SU-DHL-6 (cell line): Measurements from ENCODE around the gene IQCN.

Source experiments
- H2AFZ ChIP-seq: fragments of 200-600 bp; sonication (generic); 2 replicates; pipeline ENCODE4 v1.6.1; 2014; ENCODE audit warnings: low read depth, mild to moderate bottlenecking, moderate library complexity, mixed read lengths, antibody characterized with exemption, low read length; ENCODE audit not compliant: severe bottlenecking
- H3F3A ChIP-seq: fragments of 200-600 bp; shearing (Covaris generic); 2 replicates; pipeline ENCODE4 v1.6.0; 2016; ENCODE audit warnings: antibody characterized with exemption, mild to moderate bottlenecking; ENCODE audit not compliant: insufficient read depth
- H3K27ac ChIP-seq: fragments of 200-600 bp; sonication (generic); 2 replicates; pipeline ENCODE4 v1.5.1; 2016; ENCODE audit warnings: low read depth, mild to moderate bottlenecking, low read length, moderate library complexity, mixed read lengths
- H3K27me3 ChIP-seq: fragments of 200-600 bp; sonication (generic), shearing (Covaris generic); 2 replicates; pipeline ENCODE4 v1.6.0; 2014; ENCODE audit warnings: mild to moderate bottlenecking, low read length
- H3K36me3 ChIP-seq: fragments of 200-600 bp; sonication (generic); 2 replicates; pipeline ENCODE4 v1.6.1; 2014; ENCODE audit warnings: mild to moderate bottlenecking, low read length, mixed read lengths
- H3K4me2 ChIP-seq: fragments of 300-600, 200-600 bp; shearing (Covaris generic), sonication (generic); 2 replicates; pipeline ENCODE4 v1.6.0; 2014; ENCODE audit warnings: low read length, low read depth, mild to moderate bottlenecking; ENCODE audit not compliant: poor library complexity, severe bottlenecking
- H3K4me3 ChIP-seq: fragments of 200-600 bp; sonication (generic); 2 replicates; pipeline ENCODE4 v1.5.1; 2014; ENCODE audit warnings: antibody characterized with exemption, low read length, mild to moderate bottlenecking, mixed read lengths; ENCODE audit not compliant: insufficient read depth, poor library complexity, severe bottlenecking
- H3K79me2 ChIP-seq: fragments of 200-600 bp; sonication (generic); 2 replicates; pipeline ENCODE4 v1.6.1; 2014; ENCODE audit warnings: mild to moderate bottlenecking, low read length, moderate library complexity; ENCODE audit not compliant: insufficient read depth
- H3K9ac ChIP-seq: fragments of 200-600 bp; sonication (generic); 2 replicates; pipeline ENCODE4 v1.7.0; 2014; ENCODE audit warnings: mild to moderate bottlenecking, low read length
- H3K9me2 ChIP-seq: fragments of 200-600 bp; sonication (generic); replicated peaks from 2 replicates; pipeline ENCODE4 v1.6.1; 2014; ENCODE audit warnings: low read length; ENCODE audit not compliant: insufficient read depth
- H3K9me3 ChIP-seq: fragments of 200-600 bp; sonication (generic); 2 replicates; pipeline ENCODE4 v1.6.1; 2014; ENCODE audit warnings: low read length, mixed read lengths; ENCODE audit not compliant: insufficient read depth
- H4K20me1 ChIP-seq: fragments of 200-600 bp; sonication (generic); 2 replicates; pipeline ENCODE4 v1.6.1; 2014; ENCODE audit warnings: low read depth, mild to moderate bottlenecking, antibody characterized with exemption, low read length, moderate library complexity, mixed read lengths
- EZH2phosphoT487 ChIP-seq: fragments of 200-600 bp; sonication (generic), shearing (Covaris generic); conservative IDR thresholded peaks from 2 replicates; pipeline ENCODE4 v1.6.1; 2018; ENCODE audit warnings: mild to moderate bottlenecking, antibody characterized with exemption, low read length, moderate library complexity, mixed read lengths
- TF ChIP-seq, protein P1 (sequence below): fragments of 200-600 bp; sonication (generic); IDR thresholded peaks from one replicate; pipeline ENCODE4 v1.5.1; 2017; ENCODE audit warnings: antibody characterized with exemption, mild to moderate bottlenecking, low read length, moderate library complexity; ENCODE audit not compliant: insufficient read depth, poor library complexity, severe bottlenecking

Gene IQCN

DNA sequence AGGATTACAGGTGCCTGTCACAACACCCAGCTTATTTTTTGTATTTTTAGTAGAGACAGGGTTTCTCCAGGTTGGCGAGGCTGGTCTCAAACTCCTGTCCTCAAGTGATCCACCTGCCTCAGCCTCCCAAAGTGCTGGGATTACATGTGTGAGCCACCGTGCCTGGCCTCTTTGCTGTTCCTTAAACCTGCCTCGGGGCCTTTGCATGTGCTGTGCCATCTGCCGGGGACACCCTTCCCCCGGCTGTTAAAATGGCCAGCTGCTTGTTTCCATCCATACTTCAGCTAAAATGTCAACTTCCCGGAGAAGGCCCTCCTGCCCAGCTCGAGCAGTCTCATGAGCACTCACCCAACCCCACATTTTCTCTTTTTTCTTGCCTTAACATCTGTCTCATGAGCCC is 29.0 kb downstream of the IQCN start:
- Histone ChIP-seq H3K27me3 (no peaks in the 10 kb centered on the region), H4K20me1 (no peaks in the 10 kb centered on the region), H3K27ac (no peak overlapping the region), H3K4me2 (no peak overlapping the region), H3K9me3 (no peaks in the 10 kb centered on the region), H3F3A (no peaks in the 10 kb centered on the region), H3K9me2 (no peaks in the 10 kb centered on the region), H3K9ac (no peak overlapping the region), H3K4me3 (no peak overlapping the region), H2AFZ (no peak overlapping the region), H3K79me2 (no peaks in the 10 kb centered on the region), H3K36me3 (no peaks in the 10 kb centered on the region)
- TF ChIP-seq, protein P1, sequence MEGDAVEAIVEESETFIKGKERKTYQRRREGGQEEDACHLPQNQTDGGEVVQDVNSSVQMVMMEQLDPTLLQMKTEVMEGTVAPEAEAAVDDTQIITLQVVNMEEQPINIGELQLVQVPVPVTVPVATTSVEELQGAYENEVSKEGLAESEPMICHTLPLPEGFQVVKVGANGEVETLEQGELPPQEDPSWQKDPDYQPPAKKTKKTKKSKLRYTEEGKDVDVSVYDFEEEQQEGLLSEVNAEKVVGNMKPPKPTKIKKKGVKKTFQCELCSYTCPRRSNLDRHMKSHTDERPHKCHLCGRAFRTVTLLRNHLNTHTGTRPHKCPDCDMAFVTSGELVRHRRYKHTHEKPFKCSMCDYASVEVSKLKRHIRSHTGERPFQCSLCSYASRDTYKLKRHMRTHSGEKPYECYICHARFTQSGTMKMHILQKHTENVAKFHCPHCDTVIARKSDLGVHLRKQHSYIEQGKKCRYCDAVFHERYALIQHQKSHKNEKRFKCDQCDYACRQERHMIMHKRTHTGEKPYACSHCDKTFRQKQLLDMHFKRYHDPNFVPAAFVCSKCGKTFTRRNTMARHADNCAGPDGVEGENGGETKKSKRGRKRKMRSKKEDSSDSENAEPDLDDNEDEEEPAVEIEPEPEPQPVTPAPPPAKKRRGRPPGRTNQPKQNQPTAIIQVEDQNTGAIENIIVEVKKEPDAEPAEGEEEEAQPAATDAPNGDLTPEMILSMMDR: no peak
- TF ChIP-seq EZH2phosphoT487: no peak

DNA sequence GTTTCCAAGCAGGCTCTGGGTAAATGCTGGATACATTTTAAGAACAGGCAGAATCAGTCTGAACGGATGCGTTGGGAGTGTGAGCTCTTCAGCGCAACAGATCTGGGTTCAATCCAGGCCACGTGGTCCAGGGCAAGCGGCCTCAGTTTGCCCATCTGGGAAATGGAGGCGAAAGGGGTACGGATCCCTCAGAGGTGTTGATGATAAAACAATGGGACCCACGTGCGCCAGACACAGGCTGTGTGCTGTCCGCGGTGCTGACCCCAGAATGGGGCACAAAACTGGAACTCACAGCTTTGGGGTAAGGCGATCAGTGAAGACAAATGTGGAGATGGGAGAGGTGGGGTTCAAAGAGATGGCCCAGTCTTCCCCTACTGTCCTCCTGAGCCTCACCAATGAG is 34.9 kb downstream of the IQCN start:
- Histone ChIP-seq H3K27ac (no peak overlapping the region), H3F3A (no peaks in the 10 kb centered on the region), H3K4me2 (no peak overlapping the region), H2AFZ (no peak overlapping the region), H4K20me1 (no peaks in the 10 kb centered on the region), H3K9me2 (no peaks in the 10 kb centered on the region), H3K9ac (no peak overlapping the region), H3K9me3 (no peaks in the 10 kb centered on the region), H3K36me3 (no peaks in the 10 kb centered on the region), H3K27me3 (no peaks in the 10 kb centered on the region), H3K4me3 (no peak overlapping the region), H3K79me2 (no peaks in the 10 kb centered on the region)
- TF ChIP-seq, protein P1: no peak
- TF ChIP-seq EZH2phosphoT487: no peak

DNA sequence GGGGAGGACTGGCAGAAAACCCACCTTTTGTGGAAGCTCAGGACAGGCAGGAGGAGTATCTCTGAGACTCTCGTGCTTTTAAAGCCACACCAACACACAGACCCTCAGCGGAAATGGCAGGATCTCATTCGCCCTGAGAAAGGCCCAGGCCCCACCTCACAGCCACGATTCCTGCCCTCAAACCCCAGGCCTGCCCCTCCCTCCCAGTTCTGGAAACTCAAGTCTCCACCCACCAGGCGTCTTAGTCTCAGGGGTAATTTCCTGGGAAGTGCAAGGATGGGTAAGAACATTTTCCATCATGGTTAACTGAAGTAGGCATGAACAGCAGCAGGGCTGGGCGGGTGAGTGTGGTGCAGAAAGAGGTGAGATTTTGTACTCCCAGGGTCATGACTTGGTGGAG is 40.1 kb downstream of the IQCN start:
- no peak overlapping the region for H2AFZ ChIP-seq

More for the DNA sequence above, 40.1 kb downstream of the IQCN start:
- Histone ChIP-seq H3F3A (no peaks in the 10 kb centered on the region), H3K27ac (no peak overlapping the region), H3K4me3 (no peak overlapping the region), H3K9ac (no peak overlapping the region), H3K4me2 (no peak overlapping the region), H3K9me2 (no peaks in the 10 kb centered on the region), H4K20me1 (no peaks in the 10 kb centered on the region), H3K27me3 (no peaks in the 10 kb centered on the region), H3K9me3 (no peaks in the 10 kb centered on the region), H3K79me2 (no peaks in the 10 kb centered on the region), H3K36me3 (no peaks in the 10 kb centered on the region)
- TF ChIP-seq EZH2phosphoT487: no peak
- TF ChIP-seq, protein P1: no peak
